Measurements from ENCODE around the gene SERPINH1.
A peak's percentile ranks its signal among the peaks of the same experiment; 100 is the strongest.

Gene SERPINH1

GRCh38 chr11:75576017-75576416 lies 14.0 kb downstream of the SERPINH1 start:
- no peak overlapping the region for H3K4me3 ChIP-seq (ENCODE audit: low read length)
- H3K36me3 ChIP-seq (replicated peaks; ENCODE audit: insufficient read depth, low read length), result no peaks in the 10 kb centered on the region
- DNase-seq, result no peak
- no peak overlapping the region for H3K4me2 ChIP-seq (ENCODE audit: low read depth, low read length)
- H2AFZ ChIP-seq (ENCODE audit: low read length), result no peak overlapping the region
- peaks cover 30% of the 10 kb centered on the region for H3K27me3 ChIP-seq (replicated peaks; ENCODE audit: insufficient read depth, low read length)
- no peaks in the 10 kb centered on the region for H3K4me1 ChIP-seq (ENCODE audit: low read length)
- H3K9me2 ChIP-seq (replicated peaks; ENCODE audit: insufficient read depth, low read length), result no peaks in the 10 kb centered on the region
- no peaks in the 10 kb centered on the region for H4K20me1 ChIP-seq (ENCODE audit: insufficient read depth, low read length)
- H3F3A ChIP-seq (ENCODE audit: insufficient read depth, low read length), result no peaks in the 10 kb centered on the region
- no peaks in the 10 kb centered on the region for H3K79me2 ChIP-seq (ENCODE audit: low read length)
- H3K9ac ChIP-seq (ENCODE audit: low read length), result no peak overlapping the region
- TF ChIP-seq EZH2phosphoT487 (IDR thresholded peaks at IDR 0.05; ENCODE audit: low read length), result no peak
- no peak for TF ChIP-seq EZH2 (optimal IDR thresholded peaks at IDR 0.05; ENCODE audit: low read depth, low read length)
- TF ChIP-seq CTCF (IDR thresholded peaks at IDR 0.05; ENCODE audit: low read length), result no peak
- no peaks in the 10 kb centered on the region for H3K9me3 ChIP-seq (replicated peaks; ENCODE audit: insufficient read depth, low read length)
- no peak overlapping the region for H3K27ac ChIP-seq (ENCODE audit: low read length)

DNA sequence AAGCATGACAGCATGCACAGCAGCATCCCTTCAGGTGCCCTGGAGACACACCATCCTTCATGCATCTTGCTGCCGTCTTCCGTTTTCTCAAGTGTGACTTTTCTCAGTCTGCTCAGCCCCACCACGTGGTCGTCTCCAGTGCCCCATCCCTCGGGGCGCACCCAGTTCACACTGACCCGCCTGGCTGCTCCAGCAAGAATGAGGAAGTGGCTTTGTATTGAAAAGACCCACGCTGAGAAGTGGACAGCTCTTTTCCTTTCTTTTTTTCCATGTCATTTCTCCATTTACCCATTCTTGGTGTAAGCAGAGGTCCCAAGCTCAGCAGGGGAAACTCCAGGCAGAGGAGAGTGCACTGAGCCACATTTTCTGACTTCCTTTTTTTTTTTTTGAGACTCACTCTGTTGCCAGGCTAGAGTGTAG lies 14.5 kb downstream of the SERPINH1 start:
- Histone ChIP-seq H3K9me2 (replicated peaks; ENCODE audit: insufficient read depth, low read length) (no peaks in the 10 kb centered on the region), H3K79me2 (ENCODE audit: low read length) (no peaks in the 10 kb centered on the region), H3K27ac (ENCODE audit: low read length) (no peak overlapping the region), H3K4me1 (ENCODE audit: low read length) (no peaks in the 10 kb centered on the region), H3K9ac (ENCODE audit: low read length) (no peak overlapping the region), H3K9me3 (replicated peaks; ENCODE audit: insufficient read depth, low read length) (no peaks in the 10 kb centered on the region), H3F3A (ENCODE audit: insufficient read depth, low read length) (no peaks in the 10 kb centered on the region), H3K27me3 (replicated peaks; ENCODE audit: insufficient read depth, low read length) (peaks cover 30% of the 10 kb centered on the region), H3K4me3 (ENCODE audit: low read length) (no peak overlapping the region), H2AFZ (ENCODE audit: low read length) (no peak overlapping the region), H3K4me2 (ENCODE audit: low read depth, low read length) (no peak overlapping the region), H3K36me3 (replicated peaks; ENCODE audit: insufficient read depth, low read length) (no peaks in the 10 kb centered on the region), H4K20me1 (ENCODE audit: insufficient read depth, low read length) (no peaks in the 10 kb centered on the region)
- no peak for DNase-seq
- TF ChIP-seq EZH2phosphoT487 (IDR thresholded peaks at IDR 0.05; ENCODE audit: low read length) (no peak), CTCF (IDR thresholded peaks at IDR 0.05; ENCODE audit: low read length) (no peak), EZH2 (optimal IDR thresholded peaks at IDR 0.05; ENCODE audit: low read depth, low read length) (no peak)

GRCh38 chr11:75577207-75577606 lies 15.2 kb downstream of the SERPINH1 start:
- no peaks in the 10 kb centered on the region for H4K20me1 ChIP-seq (ENCODE audit: insufficient read depth, low read length)

More at GRCh38 chr11:75577207-75577606, 15.2 kb downstream of the SERPINH1 start:
- no peak overlapping the region for H3K9ac ChIP-seq (ENCODE audit: low read length)
- no peak overlapping the region for H3K4me3 ChIP-seq (ENCODE audit: low read length)
- no peaks in the 10 kb centered on the region for H3K36me3 ChIP-seq (replicated peaks; ENCODE audit: insufficient read depth, low read length)
- no peaks in the 10 kb centered on the region for H3K4me1 ChIP-seq (ENCODE audit: low read length)
- H3F3A ChIP-seq (ENCODE audit: insufficient read depth, low read length), result no peaks in the 10 kb centered on the region
- H3K9me2 ChIP-seq (replicated peaks; ENCODE audit: insufficient read depth, low read length), result no peaks in the 10 kb centered on the region
- H3K4me2 ChIP-seq (ENCODE audit: low read depth, low read length), result no peak overlapping the region
- no peaks in the 10 kb centered on the region for H3K79me2 ChIP-seq (ENCODE audit: low read length)
- H2AFZ ChIP-seq (ENCODE audit: low read length), result no peak overlapping the region
- peaks cover 34% of the 10 kb centered on the region for H3K27me3 ChIP-seq (replicated peaks; ENCODE audit: insufficient read depth, low read length)
- DNase-seq, result peak; percentile 12
- TF ChIP-seq EZH2phosphoT487 (IDR thresholded peaks at IDR 0.05; ENCODE audit: low read length), result no peak
- peak; percentile 19; the same call in 1 of the 2 replicates for TF ChIP-seq CTCF (IDR thresholded peaks at IDR 0.05; ENCODE audit: low read length)
- no peaks in the 10 kb centered on the region for H3K9me3 ChIP-seq (replicated peaks; ENCODE audit: insufficient read depth, low read length)
- no peak overlapping the region for H3K27ac ChIP-seq (ENCODE audit: low read length)

All from MM.1S (cell line).